Activated CD8-positive, alpha-beta memory T cell treated with anti-CD3 and anti-CD28 coated beads, Interleukin-2, amount 50 U/mL, for 4 hours (primary cell): ENCODE measurements around the gene TMEM59.

ENCODE experiments used
- DNase-seq: peaks from one replicate; pipeline ENCODE4 v3.0.0-alpha.2; 2020

The TMEM59 gene

GRCh38 chr1:53981220-53981619 lies 71.8 kb downstream of the TMEM59 start:
- no peak for DNase-seq

DNA sequence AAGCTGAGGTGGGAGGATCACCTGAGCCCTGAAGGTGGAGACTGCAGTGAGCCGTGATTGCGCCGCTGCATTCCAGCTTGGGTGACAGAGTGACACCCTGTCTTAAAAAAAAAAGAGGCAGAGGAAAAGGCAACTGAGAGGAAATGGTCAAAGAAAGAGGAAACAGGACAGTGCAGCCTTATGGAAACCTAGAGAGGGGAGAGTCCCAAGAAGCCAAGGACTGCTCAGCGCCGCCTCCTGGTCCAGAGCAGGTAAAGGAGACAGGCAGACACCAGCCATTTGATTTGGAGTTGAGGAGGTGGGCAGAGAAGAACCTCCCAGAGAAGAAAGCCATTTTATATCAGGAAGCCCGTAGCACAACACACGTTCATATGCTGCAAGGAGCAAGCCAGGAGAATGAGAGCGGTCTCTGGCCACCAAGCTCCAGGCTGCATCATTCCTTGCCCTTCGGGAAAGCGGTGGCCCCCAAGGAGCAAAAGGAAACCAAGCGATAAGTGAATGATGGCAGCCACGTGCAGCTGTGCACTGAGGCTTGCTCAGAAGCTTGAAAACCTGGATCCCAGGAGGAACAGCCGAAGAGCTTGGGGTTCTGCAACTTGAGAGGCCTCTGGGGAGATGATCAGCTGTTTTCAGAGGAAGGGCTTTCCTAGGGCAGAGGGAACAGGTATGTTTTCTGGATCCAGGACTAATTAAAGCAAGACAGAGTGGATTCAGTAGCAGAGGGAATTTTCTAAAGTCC lies 73.1 kb downstream of the TMEM59 start:
- DNase-seq = no peak
